ENCODE results near the gene GRB7. TPM values are rescaled to one million over a fixed set of nuclear protein-coding genes. Genes with fewer than 3 reads are reported as not detected.

The GRB7 gene
- total and polyA plus RNA-seq, 9 of the 15 experiments (the other 6 are each of a cell fraction or from before 2014, with no cell fraction given) = 0.04 to 6.2 (median 2.2) TPM

GRCh38 chr17:39774047-39774446 lies 36.3 kb downstream of the GRB7 start (continued):
- no peak for TF ChIP-seq MBD1 (CRISPR knock-in tag; IDR thresholded peaks at IDR 0.05)

GRCh38 chr17:39775031-39775430 lies 37.3 kb downstream of the GRB7 start:
- FAIRE-seq (no peak), DNase-seq (ENCODE audit: extremely low read depth in 1 of 4, low spot score in 3 of 4) (no peak), ATAC-seq (no peak)
- H3K9ac ChIP-seq (ENCODE audit: insufficient read depth in 1 of 2, low read depth in 2 of 2, low read length in 2 of 2) = no peak overlapping the region
- ChIA-PET CTCF (ENCODE audit: low intra/inter-chr PET ratio) (no interaction called here), POLR2A (interaction anchor here (1.6 kb wide), 1 partner anchor 100 kb away, joined by 4 read pairs; no protein-coding TSS in a partner anchor)
- no peaks in the 10 kb centered on the region for H3K9me1 ChIP-seq (ENCODE audit: control insufficient read depth, insufficient read depth, low read length)
- peaks cover 20 to 27% of the 10 kb centered on the region in 2 experiments for H3K27me3 ChIP-seq (ENCODE audit: control insufficient read depth in 2 of 2, insufficient read depth in 2 of 2, low read length in 2 of 2)
- no peak overlapping the region for H3K4me2 ChIP-seq (ENCODE audit: insufficient read depth, low read length)
- BruUV-seq (replicated peaks) = no TSS peak
- 0% methylated on average over 2 of the region's 2 CpGs for WGBS (ENCODE audit: insufficient coverage, low coverage, missing lambda C conversion rate)
- no peaks in the 10 kb centered on the region for H3K36me3 ChIP-seq (ENCODE audit: control insufficient read depth, insufficient read depth, low read length)
- intact Hi-C loops (cut with micrococcal nuclease) (no loop called here), in situ Hi-C loops (cut with MboI) (no loop called here)
- no peak overlapping the region for H3K4me3 ChIP-seq
- H3K27ac ChIP-seq (ENCODE audit: extremely low read depth, low read depth, low read length) = no peak overlapping the region
- H3K9me3 ChIP-seq (replicated peaks; ENCODE audit: control insufficient read depth, insufficient read depth, low read depth, low read length) = no peaks in the 10 kb centered on the region
- no peaks in the 10 kb centered on the region for H4K20me1 ChIP-seq (replicated peaks; ENCODE audit: control insufficient read depth, insufficient read depth, low read length)
- no peak overlapping the region for H2AFZ ChIP-seq (ENCODE audit: low read depth, low read length)
- no peaks in the 10 kb centered on the region for H3K79me2 ChIP-seq (ENCODE audit: control insufficient read depth, insufficient read depth, low read length)
- no peaks in the 10 kb centered on the region for H3K4me1 ChIP-seq (replicated peaks in 1 of 2; ENCODE audit: control insufficient read depth in 2 of 2, insufficient read depth in 2 of 2, low read length in 2 of 2)
- TF ChIP-seq ZNF347 (CRISPR knock-in tag; IDR thresholded peaks at IDR 0.05; ENCODE audit: low read depth) (no peak), RCOR1 (IDR thresholded peaks at IDR 0.05; ENCODE audit: borderline replicate concordance in 1 of 2, low read depth in 2 of 2, low read length in 2 of 2) (no peak), ZNF134 (CRISPR knock-in tag; conservative IDR thresholded peaks at IDR 0.05) (no peak), RBM25 (IDR thresholded peaks at IDR 0.05; ENCODE audit: low read depth, low read length, severe bottlenecking) (no peak), RBBP5 (IDR thresholded peaks at IDR 0.05; ENCODE audit: borderline replicate concordance, insufficient read depth, low read length, poor library complexity, severe bottlenecking) (no peak), MCM3 (IDR thresholded peaks at IDR 0.05) (no peak), ZBTB12 (CRISPR knock-in tag; IDR thresholded peaks at IDR 0.05) (no peak)

Measured in K562 (cell line).